Activated gamma-delta T cell treated with Interleukin-2 at 50 U/mL for 16 hours (primary cell): ENCODE results near the gene RPP30.

Experiments used
- DNase-seq: peaks from one replicate; pipeline ENCODE4 v3.0.0-alpha.2; 2020

Gene RPP30

GRCh38 chr10:90871766-90872647 lies at the start of gene RPP30:
TSS of gene RPP30 (plus strand) at chr10:90871974. CDS start at chr10:90871987, 13 bp downstream.
- peak; percentile 76 for DNase-seq

GRCh38 chr10:90822508-90822907 lies 49.3 kb upstream of the RPP30 start:
- DNase-seq: no peak

- no peak for DNase-seq
These were observed 39.7 kb upstream of the RPP30 start for GRCh38 chr10:90832111-90832510.

- no peak for DNase-seq
These were observed 37.4 kb upstream of the RPP30 start for GRCh38 chr10:90834326-90834725.

- no peak for DNase-seq
These were observed 34.3 kb upstream of the RPP30 start for GRCh38 chr10:90837486-90837885.

GRCh38 chr10:90842725-90843124 lies 29.0 kb upstream of the RPP30 start:
- no peak for DNase-seq

- DNase-seq: no peak
These were observed 26.0 kb upstream of the RPP30 start for GRCh38 chr10:90845726-90846125.

GRCh38 chr10:90846746-90847145 lies 25.0 kb upstream of the RPP30 start:
- no peak for DNase-seq

- DNase-seq: no peak
These were observed 24.3 kb upstream of the RPP30 start for GRCh38 chr10:90847436-90847835.

- no peak for DNase-seq
These were observed 21.6 kb upstream of the RPP30 start for GRCh38 chr10:90849956-90850749.

- DNase-seq: no peak
These were observed 16.6 kb upstream of the RPP30 start for GRCh38 chr10:90855126-90855525.

GRCh38 chr10:90856261-90856660 lies 15.5 kb upstream of the RPP30 start:
- DNase-seq: no peak

- no peak for DNase-seq
These were observed 14.7 kb upstream of the RPP30 start for GRCh38 chr10:90856964-90857634.

GRCh38 chr10:90857635-90858460 lies 13.9 kb upstream of the RPP30 start, which contains the start of gene HTR7:
TSS of gene HTR7 (minus strand) at chr10:90858039. CDS start at chr10:90857671, 368 bp downstream.
- peak; percentile 49 for DNase-seq

- DNase-seq: no peak
These were observed 13.3 kb upstream of the RPP30 start for GRCh38 chr10:90858461-90858968.

GRCh38 chr10:90859321-90859751 lies 12.4 kb upstream of the RPP30 start:
- DNase-seq: no peak

GRCh38 chr10:90860790-90861189 lies 11.0 kb upstream of the RPP30 start:
- DNase-seq: no peak

- no peak for DNase-seq
These were observed 8.8 kb upstream of the RPP30 start for GRCh38 chr10:90862908-90863514.

GRCh38 chr10:90865401-90865800 lies 6.4 kb upstream of the RPP30 start:
- DNase-seq: no peak

GRCh38 chr10:90866050-90866598 lies 5.7 kb upstream of the RPP30 start:
- no peak for DNase-seq

- peak; percentile 17 for DNase-seq
These were observed 452 bp upstream of the RPP30 start for GRCh38 chr10:90871279-90871765.
